ENCODE data around the gene BZW2.
A peak's percentile ranks its signal among the peaks of the same experiment; 100 is the strongest.

Gene BZW2

DNA sequence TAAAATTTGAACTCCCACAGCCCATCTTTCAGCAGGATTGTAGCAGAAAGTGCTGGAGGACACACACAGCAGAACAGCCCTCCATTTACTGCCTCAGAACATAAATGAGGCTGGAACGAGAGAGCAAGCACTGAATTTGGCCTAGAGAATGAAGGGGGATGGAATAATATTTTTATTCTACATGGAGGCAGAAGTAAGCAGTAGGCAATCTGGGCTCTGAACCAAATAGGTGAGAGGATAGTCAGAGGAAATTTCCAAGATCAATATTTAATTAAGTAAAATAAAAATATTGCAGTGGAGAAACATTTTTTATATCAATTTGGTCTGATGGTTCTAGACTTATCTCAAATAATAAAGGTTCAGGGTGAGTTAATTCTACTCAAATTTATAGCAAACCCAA, 78.4 kb downstream of the BZW2 start:
- Mint-ChIP-seq H3K9me3 (no peaks in the 10 kb centered on the region), H3K27me3 (no peaks in the 10 kb centered on the region), H3K27ac (no peak overlapping the region), H3K4me3 (no peak overlapping the region), H3K4me1 (ENCODE audit: low read depth in 2 of 2) (no peaks in the 10 kb centered on the region), H3K36me3 (ENCODE audit: insufficient read depth) (peaks cover 4% of the 10 kb centered on the region)
- ATAC-seq (replicated peaks) (no peak), DNase-seq (no peak)

DNA sequence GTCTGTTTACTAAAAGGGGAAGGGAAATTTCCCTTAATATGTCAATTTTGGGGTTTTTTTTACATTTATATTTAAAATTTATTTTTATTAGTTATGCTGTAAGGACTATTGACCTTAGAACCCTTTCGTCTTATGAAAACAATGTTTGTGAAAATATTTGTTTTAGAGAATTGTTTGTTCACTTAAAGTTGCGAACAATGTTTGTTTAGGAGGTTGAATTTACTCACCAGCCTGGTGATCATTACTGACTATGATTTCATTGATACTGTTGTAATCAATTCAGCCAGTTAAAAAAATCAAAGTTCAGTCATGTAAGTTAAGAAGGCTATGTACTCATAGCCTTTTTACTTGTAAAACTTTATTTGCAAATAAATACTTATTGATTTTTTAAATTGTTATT, 80.2 kb downstream of the BZW2 start:
- Mint-ChIP-seq H3K4me1 (ENCODE audit: low read depth in 2 of 2) (no peaks in the 10 kb centered on the region), H3K27ac (no peak overlapping the region), H3K27me3 (no peaks in the 10 kb centered on the region), H3K9me3 (no peaks in the 10 kb centered on the region), H3K36me3 (ENCODE audit: insufficient read depth) (peaks cover 4% of the 10 kb centered on the region), H3K4me3 (no peak overlapping the region)
- ATAC-seq (replicated peaks) (no peak), DNase-seq (no peak)

DNA sequence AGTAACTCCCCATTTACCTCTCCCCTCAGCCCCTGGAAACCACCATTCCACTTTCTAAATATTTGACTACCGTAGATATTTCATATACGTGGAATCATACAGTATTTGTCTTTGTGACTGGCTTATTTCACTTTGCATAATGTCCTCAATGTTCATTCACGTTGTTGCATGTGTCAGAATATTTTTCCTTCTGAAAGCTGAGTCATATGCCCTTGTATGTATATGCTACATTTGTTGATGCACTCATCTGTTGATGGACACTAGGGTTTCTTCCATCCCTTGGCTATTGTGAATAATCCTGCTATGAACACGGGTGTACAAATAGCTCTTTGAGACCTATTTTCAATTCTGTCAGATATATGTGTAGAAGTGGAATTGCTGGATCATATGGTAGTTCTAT, 81.8 kb downstream of the BZW2 start:
- no peaks in the 10 kb centered on the region for H3K36me3 Mint-ChIP-seq (ENCODE audit: insufficient read depth)
- ATAC-seq (replicated peaks): no peak

DNA sequence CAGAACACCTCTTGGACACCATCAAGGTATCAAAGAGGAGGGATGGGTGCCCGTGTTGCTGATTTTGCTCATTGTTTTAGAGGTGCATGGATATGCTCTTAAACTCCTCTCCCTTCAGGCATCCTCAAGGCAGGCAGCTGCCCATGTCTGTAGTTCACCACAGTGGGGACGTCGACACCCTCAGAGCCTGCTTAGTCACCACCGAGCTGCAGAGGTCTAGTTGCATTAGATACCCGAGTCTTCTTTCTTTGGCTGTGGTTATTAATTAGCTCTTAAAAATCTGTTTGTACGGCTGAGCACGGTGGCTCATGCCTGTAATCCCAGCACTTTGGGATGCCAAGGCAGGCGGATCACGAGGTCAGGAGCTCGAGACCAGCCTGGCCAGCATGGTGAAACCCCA, 82.8 kb downstream of the BZW2 start:
- Mint-ChIP-seq H3K27ac (no peak overlapping the region), H3K36me3 (ENCODE audit: insufficient read depth) (no peaks in the 10 kb centered on the region), H3K4me1 (ENCODE audit: low read depth in 2 of 2) (no peaks in the 10 kb centered on the region), H3K4me3 (no peak overlapping the region), H3K9me3 (no peaks in the 10 kb centered on the region), H3K27me3 (no peaks in the 10 kb centered on the region)
- ATAC-seq (replicated peaks) (no peak), DNase-seq (no peak)

More for the DNA sequence above, 81.8 kb downstream of the BZW2 start:
- DNase-seq: no peak
- H3K27me3 Mint-ChIP-seq: no peaks in the 10 kb centered on the region
- no peak overlapping the region for H3K4me3 Mint-ChIP-seq
- H3K9me3 Mint-ChIP-seq: no peaks in the 10 kb centered on the region
- no peaks in the 10 kb centered on the region for H3K4me1 Mint-ChIP-seq (ENCODE audit: low read depth in 2 of 2)
- H3K27ac Mint-ChIP-seq: no peak overlapping the region

DNA sequence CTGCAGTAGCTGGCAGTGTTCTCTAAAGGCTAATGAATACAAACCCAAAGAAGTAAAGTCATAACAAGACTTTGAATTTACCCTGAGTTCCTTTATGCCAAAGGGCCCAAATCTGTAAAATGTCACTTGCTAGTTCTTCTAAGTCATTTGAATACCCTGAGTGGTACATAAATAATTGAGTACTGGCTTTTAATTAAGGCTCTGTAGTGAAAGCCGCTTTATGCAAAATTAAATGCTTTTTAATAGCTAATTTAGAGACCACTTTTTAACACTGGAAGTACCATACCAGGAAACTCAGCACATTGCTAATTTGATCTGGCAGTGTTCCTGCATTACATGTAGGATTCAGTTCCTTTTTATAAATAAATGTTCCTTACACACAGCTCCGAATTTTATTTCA, 83.6 kb downstream of the BZW2 start:
- no peak for ATAC-seq (replicated peaks)
- Mint-ChIP-seq H3K4me1 (ENCODE audit: low read depth in 2 of 2) (no peaks in the 10 kb centered on the region), H3K36me3 (ENCODE audit: insufficient read depth) (no peaks in the 10 kb centered on the region), H3K27me3 (no peaks in the 10 kb centered on the region), H3K27ac (no peak overlapping the region), H3K4me3 (no peak overlapping the region), H3K9me3 (no peaks in the 10 kb centered on the region)
- no peak for DNase-seq

DNA sequence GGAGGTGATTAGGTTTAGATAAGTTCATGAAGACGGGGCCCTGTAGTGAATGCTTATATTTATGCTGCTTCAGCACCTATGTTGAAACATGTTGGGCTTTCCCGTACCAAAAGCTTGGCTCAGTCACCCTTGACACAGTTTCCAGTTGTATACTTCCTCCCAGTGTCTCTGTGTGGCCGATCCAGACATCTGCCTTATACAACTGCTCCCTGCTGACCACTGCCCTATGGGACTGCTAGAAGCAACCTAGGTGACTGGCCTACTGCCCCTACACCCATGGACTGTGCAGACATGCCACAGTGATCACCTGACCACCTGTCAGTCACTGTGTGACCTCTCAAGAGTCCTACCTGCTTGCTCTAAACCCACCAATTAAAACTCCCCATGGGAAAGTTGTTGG, 85.0 kb downstream of the BZW2 start:
- Mint-ChIP-seq H3K27me3 (no peaks in the 10 kb centered on the region), H3K27ac (no peak overlapping the region), H3K9me3 (no peaks in the 10 kb centered on the region), H3K4me1 (ENCODE audit: low read depth in 2 of 2) (peaks cover 0 to 1% of the 10 kb centered on the region in 2 donors), H3K4me3 (no peak overlapping the region), H3K36me3 (ENCODE audit: insufficient read depth) (no peaks in the 10 kb centered on the region)
- ATAC-seq (replicated peaks) (no peak), DNase-seq (no peak)

DNA sequence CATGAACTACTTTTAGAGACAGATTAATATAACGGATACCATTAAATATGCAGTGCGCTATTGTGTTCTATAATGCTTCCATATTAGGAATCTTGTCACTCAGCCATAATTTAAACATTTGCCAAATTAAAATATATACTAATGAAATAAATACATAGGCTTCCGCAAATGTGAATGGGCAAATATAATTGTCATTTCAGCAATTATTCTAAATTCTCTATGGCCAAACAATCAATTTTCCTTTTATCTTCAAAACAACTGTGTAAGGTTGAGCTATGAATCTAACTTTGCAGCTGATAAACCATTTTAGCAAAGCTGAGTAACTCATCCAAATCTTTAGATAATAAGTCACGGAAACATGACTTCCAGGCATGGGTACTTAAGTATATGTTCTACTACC, 86.8 kb downstream of the BZW2 start:
- no peak overlapping the region for H3K27ac Mint-ChIP-seq
- ATAC-seq (replicated peaks): no peak

DNA sequence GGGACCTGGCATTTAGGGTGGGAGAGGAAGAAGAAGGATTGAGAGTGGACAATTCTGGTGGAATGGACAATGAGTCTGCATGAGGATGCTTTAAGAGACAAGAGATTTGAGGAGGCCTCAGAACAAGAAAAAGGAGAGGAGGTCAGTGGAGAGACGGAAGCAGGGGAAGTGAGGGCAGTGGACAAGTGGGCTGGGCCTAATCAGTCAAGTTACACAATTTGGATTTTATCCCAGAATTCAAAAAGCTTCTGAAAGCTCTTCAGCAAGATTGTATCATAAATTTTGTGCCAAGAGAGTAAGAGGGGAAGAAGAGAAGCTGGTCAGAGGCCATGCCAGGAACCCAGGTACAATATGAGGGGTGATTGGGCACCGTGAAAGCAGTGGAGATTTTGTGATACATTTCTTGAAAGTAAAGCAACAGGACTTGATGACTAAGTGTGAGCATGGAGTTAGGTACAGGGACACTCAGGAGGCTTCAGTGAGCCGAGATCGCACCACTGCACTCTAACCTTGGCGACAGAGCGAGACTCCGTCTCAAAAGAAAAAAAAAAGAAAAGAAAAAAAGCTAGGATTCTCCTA, 88.3 kb downstream of the BZW2 start:
- H3K4me3 Mint-ChIP-seq: peak overlapping the region in 1 of 2 donors; percentile 7
- ATAC-seq (replicated peaks) (no peak), DNase-seq (no peak)

More for the DNA sequence above, 86.8 kb downstream of the BZW2 start:
- no peaks in the 10 kb centered on the region for H3K36me3 Mint-ChIP-seq (ENCODE audit: insufficient read depth)
- H3K4me1 Mint-ChIP-seq (ENCODE audit: low read depth in 2 of 2): peaks cover 0 to 1% of the 10 kb centered on the region in 2 donors
- H3K4me3 Mint-ChIP-seq: no peak overlapping the region
- no peaks in the 10 kb centered on the region for H3K9me3 Mint-ChIP-seq
- no peaks in the 10 kb centered on the region for H3K27me3 Mint-ChIP-seq
- no peak for DNase-seq

DNA sequence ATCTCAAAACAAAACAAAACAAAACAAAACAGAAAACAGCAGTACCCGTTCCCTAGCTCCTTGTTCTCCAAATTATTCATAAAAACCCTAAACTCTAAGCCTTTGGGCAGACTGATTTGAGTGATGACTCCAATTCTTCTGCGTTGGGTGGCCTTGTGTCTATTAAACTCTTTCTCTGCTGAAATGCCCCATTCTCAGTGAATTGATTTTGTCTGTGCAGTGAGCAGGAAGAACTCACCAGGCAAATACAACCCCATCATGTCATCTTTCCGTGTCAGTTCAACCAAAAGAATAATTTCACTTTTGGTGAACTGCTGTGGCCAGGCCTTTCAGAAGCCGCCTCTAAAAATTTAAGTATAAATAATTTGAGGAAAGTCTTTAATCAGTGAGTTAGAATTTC, 89.0 kb downstream of the BZW2 start:
- Mint-ChIP-seq H3K27me3 (no peaks in the 10 kb centered on the region), H3K36me3 (ENCODE audit: insufficient read depth) (no peaks in the 10 kb centered on the region), H3K4me1 (ENCODE audit: low read depth in 2 of 2) (peaks cover 0 to 1% of the 10 kb centered on the region in 2 donors), H3K27ac (no peak overlapping the region), H3K4me3 (no peak overlapping the region), H3K9me3 (no peaks in the 10 kb centered on the region)
- ATAC-seq (replicated peaks) (no peak), DNase-seq (no peak)

More for the DNA sequence above, 88.3 kb downstream of the BZW2 start:
- Mint-ChIP-seq H3K36me3 (ENCODE audit: insufficient read depth) (no peaks in the 10 kb centered on the region), H3K9me3 (no peaks in the 10 kb centered on the region), H3K27ac (no peak overlapping the region), H3K27me3 (no peaks in the 10 kb centered on the region), H3K4me1 (ENCODE audit: low read depth in 2 of 2) (peaks cover 0 to 1% of the 10 kb centered on the region in 2 donors)

DNA sequence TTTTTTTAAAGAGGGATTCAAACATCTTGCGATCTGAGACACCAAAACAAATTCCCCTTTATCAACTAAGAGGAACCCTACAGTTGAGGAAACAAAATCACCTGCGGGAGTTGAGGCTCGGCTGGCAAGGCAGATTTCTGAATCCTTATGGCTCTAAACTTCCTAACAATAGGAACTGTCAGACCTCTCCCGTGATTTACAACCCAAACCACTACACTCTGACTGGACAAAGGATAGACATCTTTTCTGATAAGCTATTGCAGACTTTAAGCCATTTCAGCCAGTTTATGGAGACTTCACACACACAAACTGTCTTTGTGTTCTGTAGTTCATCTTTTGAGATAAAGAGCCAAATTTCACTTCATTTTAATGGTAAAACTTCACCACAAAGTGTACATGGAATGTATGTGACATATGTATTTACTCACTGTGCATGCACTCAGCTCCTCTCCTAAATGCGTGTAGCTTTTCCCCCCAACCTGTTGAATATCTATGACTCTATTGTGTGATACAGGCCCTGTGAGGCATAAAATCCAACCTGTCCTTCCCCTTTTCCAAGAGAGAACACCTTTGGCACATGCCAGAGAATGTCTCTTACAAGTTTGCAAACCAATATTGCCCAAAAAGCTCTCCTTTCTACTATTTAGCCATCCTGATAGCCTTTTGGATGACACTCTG, 92.2 kb downstream of the BZW2 start:
- H3K4me3 Mint-ChIP-seq: no peak overlapping the region
- H3K4me1 Mint-ChIP-seq (ENCODE audit: low read depth in 2 of 2): peaks cover 0 to 1% of the 10 kb centered on the region in 2 donors
- ATAC-seq (replicated peaks): no peak
- no peak for DNase-seq
- no peaks in the 10 kb centered on the region for H3K9me3 Mint-ChIP-seq
- H3K27ac Mint-ChIP-seq: no peak overlapping the region
- no peaks in the 10 kb centered on the region for H3K27me3 Mint-ChIP-seq
- H3K36me3 Mint-ChIP-seq (ENCODE audit: insufficient read depth): peaks cover 2% of the 10 kb centered on the region

DNA sequence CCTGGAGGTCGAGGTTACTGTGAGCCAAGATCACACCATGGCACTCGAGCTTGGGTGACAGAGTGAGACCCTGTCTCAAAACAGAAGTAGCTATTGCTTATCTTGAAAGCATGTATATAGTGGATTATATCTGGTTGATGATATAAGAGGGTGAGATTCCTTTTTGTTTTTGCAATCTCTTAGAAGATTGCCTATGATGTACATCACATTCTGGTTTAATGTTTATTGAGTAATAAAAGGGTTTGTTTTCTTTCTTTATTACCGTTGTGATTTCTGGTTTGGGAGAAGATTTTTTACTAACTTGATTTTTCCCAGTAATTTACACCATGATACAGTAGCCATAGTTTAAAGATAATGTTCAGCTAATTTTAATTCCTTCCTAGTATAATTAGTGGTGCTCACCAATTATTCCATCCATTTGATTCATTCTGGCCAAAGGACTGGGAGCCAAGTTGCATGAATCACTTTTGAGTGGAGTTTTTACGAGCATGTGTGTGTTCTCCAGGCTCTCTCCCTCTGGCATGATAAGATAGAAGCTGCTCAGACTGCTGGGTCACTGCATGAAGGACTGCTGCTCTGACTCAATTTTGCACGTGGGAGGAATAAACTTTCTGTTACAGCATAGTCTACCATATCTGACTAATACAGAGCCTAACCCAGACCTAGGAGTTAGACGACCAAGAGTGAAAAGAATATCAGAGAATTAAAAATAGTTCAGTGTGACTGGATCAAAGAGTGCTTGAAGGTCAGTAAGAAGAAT, 94.1 kb downstream of the BZW2 start:
- no peaks in the 10 kb centered on the region for H3K27me3 Mint-ChIP-seq
- H3K4me3 Mint-ChIP-seq: no peak overlapping the region
- H3K9me3 Mint-ChIP-seq: no peaks in the 10 kb centered on the region
- H3K36me3 Mint-ChIP-seq (ENCODE audit: insufficient read depth): peaks cover 2% of the 10 kb centered on the region
- no peak overlapping the region for H3K27ac Mint-ChIP-seq
- peaks cover 0 to 1% of the 10 kb centered on the region in 2 donors for H3K4me1 Mint-ChIP-seq (ENCODE audit: low read depth in 2 of 2)
- ATAC-seq (replicated peaks): no peak
- no peak for DNase-seq

DNA sequence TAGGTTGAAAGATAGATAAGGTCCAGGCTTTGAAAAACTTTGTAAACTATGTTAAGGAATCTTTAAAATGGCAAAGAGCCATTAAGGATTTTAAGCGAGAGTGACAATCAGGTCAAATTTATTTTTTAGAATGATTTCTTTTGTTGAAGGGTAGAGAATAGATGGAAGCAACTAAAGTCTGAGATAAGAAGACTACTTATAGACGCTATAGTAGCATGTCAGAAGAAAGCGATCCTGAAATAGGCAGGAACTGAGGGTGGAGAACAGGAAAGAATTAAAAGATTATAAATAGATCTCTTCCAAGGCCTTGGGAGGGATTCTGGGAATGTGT, 94.6 kb downstream of the BZW2 start:
- H3K27ac Mint-ChIP-seq: no peak overlapping the region
- H3K36me3 Mint-ChIP-seq (ENCODE audit: insufficient read depth): peaks cover 2% of the 10 kb centered on the region
- DNase-seq (no peak), ATAC-seq (replicated peaks) (no peak)
- H3K27me3 Mint-ChIP-seq: no peaks in the 10 kb centered on the region
- H3K9me3 Mint-ChIP-seq: no peaks in the 10 kb centered on the region
- no peaks in the 10 kb centered on the region for H3K4me1 Mint-ChIP-seq (ENCODE audit: low read depth in 2 of 2)
- H3K4me3 Mint-ChIP-seq: no peak overlapping the region

DNA sequence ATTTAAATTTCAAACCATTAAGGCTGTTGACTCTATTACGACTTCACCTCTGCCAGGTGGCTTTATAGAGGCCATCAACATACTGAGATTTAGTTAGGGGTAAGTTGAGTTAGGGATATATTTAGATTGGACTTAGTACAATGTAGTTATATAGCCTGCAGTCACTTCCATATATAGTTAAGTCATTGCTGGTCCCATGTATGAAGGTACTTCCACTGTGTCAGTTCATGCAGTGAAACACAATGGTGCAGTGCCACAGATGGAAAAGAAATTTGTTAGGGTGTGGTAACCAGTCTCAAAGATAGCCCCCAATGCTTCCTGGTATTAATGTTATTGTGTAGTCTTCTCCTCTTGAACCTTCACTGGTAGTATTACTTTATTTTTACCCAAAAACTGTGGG, 95.0 kb downstream of the BZW2 start:
- H3K27me3 Mint-ChIP-seq: no peaks in the 10 kb centered on the region
- H3K27ac Mint-ChIP-seq: no peak overlapping the region
- no peak overlapping the region for H3K4me3 Mint-ChIP-seq
- ATAC-seq (replicated peaks) (no peak), DNase-seq (no peak)
- H3K9me3 Mint-ChIP-seq: no peaks in the 10 kb centered on the region
- H3K4me1 Mint-ChIP-seq (ENCODE audit: low read depth in 2 of 2): no peaks in the 10 kb centered on the region
- peaks cover 2% of the 10 kb centered on the region for H3K36me3 Mint-ChIP-seq (ENCODE audit: insufficient read depth)

DNA sequence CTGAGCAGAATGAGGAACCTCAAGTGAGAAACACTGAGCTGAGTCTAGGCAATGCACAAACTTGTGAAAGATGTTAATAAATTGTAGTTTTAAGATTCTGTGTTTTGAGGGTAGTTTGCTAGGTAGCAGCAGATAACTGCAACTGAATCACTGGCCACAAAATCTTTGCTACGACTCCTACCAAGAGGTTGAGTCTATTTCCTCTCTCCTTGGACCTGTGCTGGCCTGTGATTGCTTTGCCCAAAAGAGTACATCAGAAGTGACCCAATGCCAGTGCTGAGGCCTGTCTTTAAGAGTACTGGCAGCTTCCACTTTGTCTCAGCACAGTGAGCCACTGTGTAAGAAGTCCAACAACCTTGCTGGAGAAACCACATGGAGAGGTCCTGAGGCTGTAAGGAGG, 95.7 kb downstream of the BZW2 start:
- Mint-ChIP-seq H3K4me3 (no peak overlapping the region), H3K4me1 (ENCODE audit: low read depth in 2 of 2) (no peaks in the 10 kb centered on the region), H3K27ac (no peak overlapping the region), H3K9me3 (no peaks in the 10 kb centered on the region), H3K36me3 (ENCODE audit: insufficient read depth) (peaks cover 2% of the 10 kb centered on the region), H3K27me3 (no peaks in the 10 kb centered on the region)
- no peak for ATAC-seq (replicated peaks)
- no peak for DNase-seq

Measured in effector memory CD8-positive, alpha-beta T cell (primary cell).